Nephron progenitor cell (in vitro differentiated cells): ENCODE data around the gene VPS25.
"Not testable (repeated sequence)": the region's sequence is repeated elsewhere in the genome, so short reads cannot be mapped to it uniquely, and the experiment has no call there.

Experiments used
- DNase-seq: peaks from one replicate; pipeline ENCODE4 v3.0.0; 2021
- H3K27ac Mint-ChIP-seq: 2 replicates; pipeline ENCODE4 v1.8.0; 2021; ENCODE audit warnings: mild to moderate bottlenecking, moderate library complexity, mixed read lengths
- H3K27me3 Mint-ChIP-seq: 2 replicates; pipeline ENCODE4 v1.8.0; 2021; ENCODE audit warnings: mild to moderate bottlenecking, low read depth, mixed read lengths; ENCODE audit not compliant: poor library complexity
- H3K36me3 Mint-ChIP-seq: 2 replicates; pipeline ENCODE4 v1.8.0; 2021; ENCODE audit warnings: low read depth, mixed read lengths
- H3K4me1 Mint-ChIP-seq: 2 replicates; pipeline ENCODE4 v1.8.0; 2021; ENCODE audit warnings: mixed read lengths
- H3K4me3 Mint-ChIP-seq: 2 replicates; pipeline ENCODE4 v1.8.0; 2021; ENCODE audit warnings: mild to moderate bottlenecking, moderate library complexity, mixed read lengths
- H3K9me3 Mint-ChIP-seq: 2 replicates; pipeline ENCODE4 v1.8.0; 2021; ENCODE audit warnings: mild to moderate bottlenecking, moderate library complexity, mixed read lengths
- TF ChIP-seq, protein P1 (sequence below): fragments of 200-600 bp; sonication (generic); IDR thresholded peaks from 2 replicates; pipeline ENCODE4 v1.5.0; 2021; ENCODE audit warnings: antibody characterized with exemption

The VPS25 gene

DNA sequence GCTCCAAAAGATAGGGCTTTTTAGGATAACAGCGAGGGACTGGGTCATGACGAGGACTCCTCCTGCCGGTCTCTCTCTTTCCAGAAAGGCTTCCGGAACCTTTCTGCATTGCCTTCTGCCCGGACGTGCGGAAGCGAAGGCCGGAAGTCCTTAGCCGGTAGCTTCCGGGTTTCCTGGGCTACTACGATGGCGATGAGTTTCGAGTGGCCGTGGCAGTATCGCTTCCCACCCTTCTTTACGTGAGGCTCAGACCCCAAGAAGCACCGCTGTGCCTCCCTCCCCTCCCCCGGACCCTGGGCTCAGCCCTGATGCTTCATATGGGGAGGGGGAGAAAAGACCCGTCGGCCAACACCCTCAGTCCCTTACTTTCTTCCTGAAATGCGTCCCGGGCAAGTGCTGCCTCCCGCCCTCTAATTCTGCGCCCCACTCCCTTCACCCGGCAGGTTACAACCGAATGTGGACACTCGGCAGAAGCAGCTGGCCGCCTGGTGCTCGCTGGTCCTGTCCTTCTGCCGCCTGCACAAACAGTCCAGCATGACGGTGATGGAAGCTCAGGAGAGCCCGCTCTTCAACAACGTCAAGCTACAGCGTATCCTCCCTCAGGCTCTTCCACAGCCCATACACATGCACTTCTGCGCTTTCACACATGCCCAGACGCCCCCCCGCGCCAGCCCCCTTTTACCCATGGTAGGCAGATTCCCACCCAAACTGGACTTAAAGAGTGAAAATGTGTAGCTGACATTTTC lies at the start of gene VPS25:
Gene VPS25, plus strand, starts transcription at position 160 of the 746 bp plus-strand sequence. Its CDS starts 27 bp downstream, at position 187.
- Mint-ChIP-seq H3K9me3 (no peaks in the 10 kb centered on the region), H3K27me3 (peaks cover 11% of the 10 kb centered on the region), H3K36me3 (peaks cover 15% of the 10 kb centered on the region), H3K4me3 (peak within 1 kb of the TSS; percentile 100), H3K27ac (peak within 1 kb of the TSS; percentile 98), H3K4me1 (peaks cover 40% of the 10 kb centered on the region)
- TF ChIP-seq, protein P1, sequence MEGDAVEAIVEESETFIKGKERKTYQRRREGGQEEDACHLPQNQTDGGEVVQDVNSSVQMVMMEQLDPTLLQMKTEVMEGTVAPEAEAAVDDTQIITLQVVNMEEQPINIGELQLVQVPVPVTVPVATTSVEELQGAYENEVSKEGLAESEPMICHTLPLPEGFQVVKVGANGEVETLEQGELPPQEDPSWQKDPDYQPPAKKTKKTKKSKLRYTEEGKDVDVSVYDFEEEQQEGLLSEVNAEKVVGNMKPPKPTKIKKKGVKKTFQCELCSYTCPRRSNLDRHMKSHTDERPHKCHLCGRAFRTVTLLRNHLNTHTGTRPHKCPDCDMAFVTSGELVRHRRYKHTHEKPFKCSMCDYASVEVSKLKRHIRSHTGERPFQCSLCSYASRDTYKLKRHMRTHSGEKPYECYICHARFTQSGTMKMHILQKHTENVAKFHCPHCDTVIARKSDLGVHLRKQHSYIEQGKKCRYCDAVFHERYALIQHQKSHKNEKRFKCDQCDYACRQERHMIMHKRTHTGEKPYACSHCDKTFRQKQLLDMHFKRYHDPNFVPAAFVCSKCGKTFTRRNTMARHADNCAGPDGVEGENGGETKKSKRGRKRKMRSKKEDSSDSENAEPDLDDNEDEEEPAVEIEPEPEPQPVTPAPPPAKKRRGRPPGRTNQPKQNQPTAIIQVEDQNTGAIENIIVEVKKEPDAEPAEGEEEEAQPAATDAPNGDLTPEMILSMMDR = no peak
- DNase-seq = peak; percentile 73

DNA sequence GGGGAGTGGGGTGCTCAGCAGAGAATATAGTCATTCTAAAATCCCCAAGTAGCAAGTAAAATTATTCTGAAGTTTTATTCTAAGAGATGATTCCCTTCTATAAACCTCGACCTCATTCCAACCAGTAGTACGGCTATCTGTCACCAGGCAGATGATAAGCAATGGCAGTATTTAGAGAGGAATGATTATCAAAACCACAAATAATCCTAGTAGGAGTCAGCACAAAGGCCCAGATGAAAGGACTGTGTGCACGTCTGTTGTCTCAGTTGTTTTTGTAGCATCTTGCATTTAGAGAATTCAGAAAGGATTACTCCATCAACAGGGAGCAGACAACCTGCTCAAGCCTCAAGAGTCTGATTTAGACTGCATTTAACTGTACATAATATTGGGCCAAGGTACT lies 49.6 kb upstream of the VPS25 start:
- Mint-ChIP-seq H3K9me3 (no peaks in the 10 kb centered on the region), H3K4me3 (no peak overlapping the region), H3K27me3 (no peaks in the 10 kb centered on the region), H3K4me1 (no peaks in the 10 kb centered on the region), H3K27ac (no peak overlapping the region), H3K36me3 (peaks cover 44% of the 10 kb centered on the region)
- no peak for DNase-seq
- TF ChIP-seq, protein P1 = no peak

DNA sequence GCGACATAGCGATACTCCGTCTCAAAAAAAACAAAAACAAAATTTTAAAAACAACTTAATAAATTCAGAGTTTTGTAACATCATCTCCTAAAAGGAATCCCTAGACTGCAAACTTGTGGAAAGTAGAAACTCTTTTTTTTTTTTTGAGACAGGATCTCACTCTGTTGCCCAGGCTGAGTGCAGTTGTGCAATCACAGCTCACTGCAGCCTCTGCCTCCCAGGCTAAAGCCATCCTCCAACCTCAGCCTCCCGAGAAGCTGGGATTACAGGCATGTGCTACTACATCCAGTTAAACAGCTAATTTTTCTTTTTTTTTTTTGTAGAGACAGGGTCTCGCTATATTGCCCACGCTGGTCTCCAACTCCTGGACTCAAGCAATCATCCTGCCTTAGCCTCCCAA lies 48.1 kb upstream of the VPS25 start:
- no peak overlapping the region for H3K27ac Mint-ChIP-seq
- H3K4me3 Mint-ChIP-seq = no peak overlapping the region
- peaks cover 50% of the 10 kb centered on the region for H3K36me3 Mint-ChIP-seq
- H3K4me1 Mint-ChIP-seq = no peaks in the 10 kb centered on the region
- TF ChIP-seq, protein P1 = no peak
- H3K9me3 Mint-ChIP-seq = no peaks in the 10 kb centered on the region
- H3K27me3 Mint-ChIP-seq = no peaks in the 10 kb centered on the region
- DNase-seq = no peak

DNA sequence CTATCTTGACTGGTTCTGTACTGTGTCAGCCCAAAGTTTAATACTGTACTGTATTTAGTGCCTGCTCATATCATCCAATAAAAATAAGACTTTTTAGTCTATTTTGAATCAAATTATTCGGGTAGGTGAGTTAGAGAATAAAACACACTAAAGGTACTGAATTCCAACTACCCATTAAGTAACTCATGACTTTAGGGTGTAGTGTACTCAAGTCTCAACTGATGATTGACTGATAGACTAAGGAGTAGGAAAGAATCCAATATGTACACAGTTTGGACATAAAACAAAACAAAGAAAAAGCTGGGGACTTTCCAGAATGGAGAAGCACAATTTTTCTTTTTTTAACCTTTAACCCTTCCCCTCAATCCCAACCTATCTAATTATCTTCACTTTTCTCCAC lies 32.5 kb upstream of the VPS25 start:
- peaks cover 16% of the 10 kb centered on the region for H3K4me1 Mint-ChIP-seq
- TF ChIP-seq, protein P1 = no peak
- H3K27ac Mint-ChIP-seq = peak overlapping the region; percentile 83
- no peak for DNase-seq
- H3K9me3 Mint-ChIP-seq = peaks cover 8% of the 10 kb centered on the region
- H3K36me3 Mint-ChIP-seq = peaks cover 8% of the 10 kb centered on the region
- no peak overlapping the region for H3K4me3 Mint-ChIP-seq
- peaks cover 8% of the 10 kb centered on the region for H3K27me3 Mint-ChIP-seq

DNA sequence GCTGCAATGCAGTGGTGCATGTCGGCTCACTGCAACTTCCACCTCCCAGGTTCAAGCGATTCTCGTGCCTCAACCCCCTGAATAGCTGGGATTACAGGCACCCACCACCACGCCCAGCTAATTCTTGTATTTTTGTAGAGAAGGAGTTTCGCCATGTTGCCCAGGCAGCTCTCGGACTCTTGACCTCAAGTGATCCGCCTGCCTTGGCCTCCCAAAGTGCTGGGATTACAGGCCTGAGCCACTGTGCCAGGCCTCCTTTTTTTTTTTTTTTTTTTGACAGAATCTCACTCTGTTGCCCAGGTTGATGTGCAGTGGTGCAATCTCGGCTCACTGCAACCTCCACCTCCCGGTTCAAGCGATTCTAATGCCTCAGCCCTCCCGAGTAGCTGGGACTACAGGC lies 30.3 kb upstream of the VPS25 start:
- H3K27me3 Mint-ChIP-seq = peaks cover 18% of the 10 kb centered on the region
- not testable (repeated sequence) for H3K27ac Mint-ChIP-seq, DNase-seq, H3K36me3 Mint-ChIP-seq, H3K9me3 Mint-ChIP-seq
- peaks cover 22% of the 10 kb centered on the region for H3K4me1 Mint-ChIP-seq
- H3K4me3 Mint-ChIP-seq = peak overlapping the region; percentile 46

DNA sequence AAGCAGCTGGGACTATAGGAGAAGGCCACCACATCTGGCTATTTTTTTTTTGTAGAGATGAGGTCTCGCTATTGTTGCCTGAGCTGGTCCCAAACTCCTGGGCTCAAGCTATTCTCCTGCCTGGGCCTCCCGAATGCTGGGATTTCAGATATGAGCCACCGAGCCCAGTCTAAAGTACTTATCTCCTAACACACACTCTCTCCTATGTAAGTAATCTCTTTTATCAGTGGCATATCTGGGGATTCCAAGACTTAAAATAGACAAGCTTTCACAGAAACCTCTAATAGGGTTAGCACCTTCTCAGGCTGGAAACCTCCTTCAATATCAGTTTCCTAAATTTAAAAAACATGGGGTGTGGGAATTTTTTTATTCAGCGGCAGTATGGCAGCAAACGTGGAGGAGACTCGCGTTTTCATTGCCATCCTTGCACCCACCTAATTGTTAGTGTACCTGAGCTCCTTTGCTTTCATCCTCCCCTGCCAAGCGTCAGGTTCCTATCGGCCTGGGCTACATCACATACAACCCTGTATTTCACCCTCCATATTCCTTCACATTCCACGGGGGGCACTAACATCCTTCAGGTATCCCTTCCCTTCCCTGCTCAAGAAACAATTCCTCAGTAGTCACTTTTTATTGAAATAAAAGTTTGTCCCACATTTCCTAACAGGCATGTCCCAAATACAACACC lies 29.5 kb upstream of the VPS25 start:
- peak overlapping the region; percentile 90 for H3K4me3 Mint-ChIP-seq
- H3K4me1 Mint-ChIP-seq = peaks cover 31% of the 10 kb centered on the region
- H3K36me3 Mint-ChIP-seq = peaks cover 8% of the 10 kb centered on the region
- peaks cover 9% of the 10 kb centered on the region for H3K9me3 Mint-ChIP-seq
- no peak for DNase-seq
- peak overlapping the region; percentile 89 for H3K27ac Mint-ChIP-seq
- TF ChIP-seq, protein P1 = no peak
- peaks cover 18% of the 10 kb centered on the region for H3K27me3 Mint-ChIP-seq
